Central memory CD8-positive, alpha-beta T cell (primary cell): ENCODE results near the gene CDRT15.
A peak's percentile ranks its signal among the peaks of the same experiment; 100 is the strongest.
"Not testable (repeated sequence)": the region's sequence is repeated elsewhere in the genome, so short reads cannot be mapped to it uniquely, and the experiment has no call there.

Experiments used
- ATAC-seq: fragments of 150-1000 bp; cut with Tn5 transposase; replicated peaks from 2 replicates; pipeline ENCODE4 v1.10.0; 2022; ENCODE audit warnings: mild to moderate bottlenecking, moderate FRiP score, moderate number of reproducible peaks; ENCODE audit not compliant: poor library complexity, severe bottlenecking; ENCODE audit errors: extremely low read depth
- DNase-seq, 2 donors: peaks; one replicate each; pipeline ENCODE4 v3.0.0; 2021; ENCODE audit warnings: low spot score in 2 of 2
- H3K27ac Mint-ChIP-seq: one replicate; pipeline ENCODE4 v1.8.0; 2022; ENCODE audit warnings: low read depth, mild to moderate bottlenecking, moderate library complexity, mixed read lengths
- H3K27me3 Mint-ChIP-seq: one replicate; pipeline ENCODE4 v1.8.0; 2022; ENCODE audit warnings: mixed read lengths
- H3K36me3 Mint-ChIP-seq: one replicate; pipeline ENCODE4 v1.8.0; 2022; ENCODE audit warnings: mild to moderate bottlenecking, moderate library complexity, mixed read lengths; ENCODE audit not compliant: insufficient read depth
- H3K4me1 Mint-ChIP-seq: one replicate; pipeline ENCODE4 v1.8.0; 2022; ENCODE audit warnings: mixed read lengths
- H3K4me3 Mint-ChIP-seq: one replicate; pipeline ENCODE4 v1.8.0; 2022; ENCODE audit warnings: mild to moderate bottlenecking, moderate library complexity, mixed read lengths
- H3K9me3 Mint-ChIP-seq: one replicate; pipeline ENCODE4 v1.8.0; 2022; ENCODE audit warnings: mixed read lengths

The CDRT15 gene

GRCh38 chr17:14231187-14231586, 5.5 kb downstream of the CDRT15 start:
- H3K27me3 Mint-ChIP-seq, H3K27ac Mint-ChIP-seq, DNase-seq, H3K36me3 Mint-ChIP-seq, H3K4me3 Mint-ChIP-seq, H3K9me3 Mint-ChIP-seq, H3K4me1 Mint-ChIP-seq, ATAC-seq: not testable (repeated sequence)

- Mint-ChIP-seq H3K9me3 (no peaks in the 10 kb centered on the region), H3K27me3 (no peaks in the 10 kb centered on the region), H3K36me3 (no peaks in the 10 kb centered on the region), H3K4me3 (no peak overlapping the region), H3K27ac (no peak overlapping the region), H3K4me1 (no peaks in the 10 kb centered on the region)
- ATAC-seq (no peak), DNase-seq (no peak)
These were observed 7.8 kb downstream of the CDRT15 start for GRCh38 chr17:14228903-14229302.

- no peaks in the 10 kb centered on the region for H3K36me3 Mint-ChIP-seq
- H3K9me3 Mint-ChIP-seq = no peaks in the 10 kb centered on the region
- ATAC-seq (no peak), DNase-seq (no peak)
- no peak overlapping the region for H3K27ac Mint-ChIP-seq
- no peaks in the 10 kb centered on the region for H3K27me3 Mint-ChIP-seq
- H3K4me1 Mint-ChIP-seq = no peaks in the 10 kb centered on the region
- H3K4me3 Mint-ChIP-seq = no peak overlapping the region
These were observed 9.6 kb downstream of the CDRT15 start for GRCh38 chr17:14227052-14227451.

GRCh38 chr17:14225254-14225980, 11.2 kb downstream of the CDRT15 start:
- Mint-ChIP-seq H3K36me3 (no peaks in the 10 kb centered on the region), H3K27ac (no peak overlapping the region), H3K27me3 (no peaks in the 10 kb centered on the region), H3K9me3 (no peaks in the 10 kb centered on the region), H3K4me3 (no peak overlapping the region), H3K4me1 (no peaks in the 10 kb centered on the region)
- ATAC-seq (no peak), DNase-seq (no peak)

- H3K27ac Mint-ChIP-seq = no peak overlapping the region
- ATAC-seq (no peak), DNase-seq (no peak)
- H3K27me3 Mint-ChIP-seq = no peaks in the 10 kb centered on the region
- peaks cover 2% of the 10 kb centered on the region for H3K36me3 Mint-ChIP-seq
- H3K4me3 Mint-ChIP-seq = no peak overlapping the region
- no peaks in the 10 kb centered on the region for H3K9me3 Mint-ChIP-seq
- H3K4me1 Mint-ChIP-seq = no peaks in the 10 kb centered on the region
These were observed 14.1 kb downstream of the CDRT15 start for GRCh38 chr17:14222611-14223010.

GRCh38 chr17:14214271-14214670, 22.4 kb downstream of the CDRT15 start:
- Mint-ChIP-seq H3K9me3 (no peaks in the 10 kb centered on the region), H3K4me3 (no peak overlapping the region), H3K27ac (no peak overlapping the region), H3K4me1 (peaks cover 9% of the 10 kb centered on the region), H3K27me3 (no peaks in the 10 kb centered on the region), H3K36me3 (peaks cover 5% of the 10 kb centered on the region)
- DNase-seq (no peak), ATAC-seq (no peak)

- Mint-ChIP-seq H3K4me3 (no peak overlapping the region), H3K9me3 (no peaks in the 10 kb centered on the region), H3K27me3 (no peaks in the 10 kb centered on the region), H3K4me1 (peaks cover 12% of the 10 kb centered on the region), H3K36me3 (peaks cover 6% of the 10 kb centered on the region), H3K27ac (no peak overlapping the region)
- no peak for ATAC-seq
- no peak for DNase-seq
These were observed 24.3 kb downstream of the CDRT15 start for GRCh38 chr17:14212401-14212800.

GRCh38 chr17:14211801-14212200, 24.9 kb downstream of the CDRT15 start:
- DNase-seq (no peak), ATAC-seq (no peak)
- no peaks in the 10 kb centered on the region for H3K9me3 Mint-ChIP-seq
- peaks cover 16% of the 10 kb centered on the region for H3K4me1 Mint-ChIP-seq
- no peak overlapping the region for H3K27ac Mint-ChIP-seq
- H3K36me3 Mint-ChIP-seq = peaks cover 6% of the 10 kb centered on the region
- no peaks in the 10 kb centered on the region for H3K27me3 Mint-ChIP-seq
- H3K4me3 Mint-ChIP-seq = no peak overlapping the region

GRCh38 chr17:14211246-14211645, 25.4 kb downstream of the CDRT15 start:
- no peaks in the 10 kb centered on the region for H3K9me3 Mint-ChIP-seq
- H3K4me1 Mint-ChIP-seq = peaks cover 19% of the 10 kb centered on the region
- DNase-seq (no peak), ATAC-seq (no peak)
- H3K4me3 Mint-ChIP-seq = no peak overlapping the region
- H3K36me3 Mint-ChIP-seq = peaks cover 6% of the 10 kb centered on the region
- H3K27ac Mint-ChIP-seq = no peak overlapping the region
- no peaks in the 10 kb centered on the region for H3K27me3 Mint-ChIP-seq

- no peak overlapping the region for H3K4me3 Mint-ChIP-seq
- DNase-seq (no peak), ATAC-seq (no peak)
- peaks cover 6% of the 10 kb centered on the region for H3K36me3 Mint-ChIP-seq
- H3K27ac Mint-ChIP-seq = no peak overlapping the region
- H3K9me3 Mint-ChIP-seq = peaks cover 4% of the 10 kb centered on the region
- H3K27me3 Mint-ChIP-seq = no peaks in the 10 kb centered on the region
- peaks cover 39% of the 10 kb centered on the region for H3K4me1 Mint-ChIP-seq
These were observed 27.4 kb downstream of the CDRT15 start for GRCh38 chr17:14209215-14209614.

- Mint-ChIP-seq H3K27ac (peak overlapping the region; percentile 64), H3K4me3 (peak overlapping the region; percentile 45), H3K27me3 (no peaks in the 10 kb centered on the region), H3K4me1 (peaks cover 53% of the 10 kb centered on the region), H3K9me3 (peaks cover 4% of the 10 kb centered on the region), H3K36me3 (peaks cover 6% of the 10 kb centered on the region)
- DNase-seq (no peak), ATAC-seq (no peak)
These were observed 28.9 kb downstream of the CDRT15 start for GRCh38 chr17:14207791-14208190.

GRCh38 chr17:14206891-14207290, 29.8 kb downstream of the CDRT15 start:
- Mint-ChIP-seq H3K9me3 (peaks cover 4% of the 10 kb centered on the region), H3K27ac (no peak overlapping the region), H3K36me3 (peaks cover 6% of the 10 kb centered on the region), H3K4me3 (no peak overlapping the region), H3K27me3 (no peaks in the 10 kb centered on the region), H3K4me1 (peaks cover 62% of the 10 kb centered on the region)
- ATAC-seq = no peak
- no peak for DNase-seq

GRCh38 chr17:14205992-14206461, 30.6 kb downstream of the CDRT15 start:
- Mint-ChIP-seq H3K4me1 (peaks cover 63% of the 10 kb centered on the region), H3K36me3 (peaks cover 6% of the 10 kb centered on the region), H3K9me3 (peaks cover 4% of the 10 kb centered on the region), H3K4me3 (peak overlapping the region; percentile 80), H3K27me3 (no peaks in the 10 kb centered on the region), H3K27ac (peak overlapping the region; percentile 86)
- ATAC-seq (peak; percentile 75), DNase-seq (peak; percentile 39 to 66)
